Astrocyte (in vitro differentiated cells and primary cell): ENCODE data around the gene TRIM67. TPM values are rescaled to one million over a fixed set of nuclear protein-coding genes. Genes with fewer than 3 reads are reported as not detected.

ENCODE experiments used
- DNase-seq: peaks from one replicate; pipeline ENCODE4 v3.0.0-alpha.2; 2010; ENCODE audit warnings: low read depth
- FAIRE-seq: peaks from 2 replicates; lab custom pipeline; 2011; peaks lifted over from hg19 to GRCh38; lab: Jason Lieb, UNC
- H2AFZ ChIP-seq: 2 replicates; pipeline ENCODE4 v1.6.0; 2012; ENCODE audit warnings: low read depth, low read length, inconsistent platforms
- H3K27ac ChIP-seq: 2 replicates; pipeline ENCODE4 v1.5.1; 2011; ENCODE audit warnings: low read depth, low read length, inconsistent platforms
- H3K27me3 ChIP-seq: 2 replicates; pipeline ENCODE4 v1.6.0; 2011; ENCODE audit warnings: low read length, inconsistent platforms; ENCODE audit not compliant: insufficient read depth
- H3K36me3 ChIP-seq: 2 replicates; pipeline ENCODE4 v1.5.1; 2011; ENCODE audit warnings: low read length, inconsistent platforms; ENCODE audit not compliant: insufficient read depth
- H3K4me1 ChIP-seq: 2 replicates; pipeline ENCODE4 v1.5.1; 2011; ENCODE audit warnings: low read length, inconsistent platforms; ENCODE audit not compliant: insufficient read depth
- H3K4me2 ChIP-seq: 2 replicates; pipeline ENCODE4 v1.6.0; 2012; ENCODE audit warnings: low read length, inconsistent platforms
- H3K4me3 ChIP-seq: 2 replicates; pipeline ENCODE4 v1.5.1; 2011; ENCODE audit warnings: low read depth, mild to moderate bottlenecking, low read length, inconsistent platforms; ENCODE audit not compliant: insufficient read depth
- H3K79me2 ChIP-seq: 2 replicates; pipeline ENCODE4 v1.6.0; 2012; ENCODE audit warnings: mild to moderate bottlenecking, low read length, inconsistent platforms; ENCODE audit not compliant: insufficient read depth
- H3K9ac ChIP-seq: 2 replicates; pipeline ENCODE4 v1.6.0; 2012; ENCODE audit warnings: mild to moderate bottlenecking, low read length, inconsistent platforms
- H3K9me3 ChIP-seq: 2 replicates; pipeline ENCODE4 v1.5.1; 2012; ENCODE audit warnings: low read depth, mild to moderate bottlenecking, low read length, inconsistent platforms; ENCODE audit not compliant: insufficient read depth
- H4K20me1 ChIP-seq: 2 replicates; pipeline ENCODE4 v1.6.0; 2012; ENCODE audit warnings: low read length, inconsistent platforms; ENCODE audit not compliant: insufficient read depth
- H3K27ac Mint-ChIP-seq: one replicate; pipeline ENCODE4 v1.8.0; 2021; ENCODE audit warnings: mild to moderate bottlenecking, mixed read lengths; ENCODE audit not compliant: unreplicated experiment
- H3K27me3 Mint-ChIP-seq: one replicate; pipeline ENCODE4 v1.8.0; 2021; ENCODE audit warnings: low read depth, mixed read lengths; ENCODE audit not compliant: unreplicated experiment
- H3K36me3 Mint-ChIP-seq: one replicate; pipeline ENCODE4 v1.8.0; 2021; ENCODE audit warnings: low read depth, mixed read lengths; ENCODE audit not compliant: unreplicated experiment
- H3K4me1 Mint-ChIP-seq: one replicate; pipeline ENCODE4 v1.8.0; 2021; ENCODE audit warnings: low read depth, mixed read lengths; ENCODE audit not compliant: unreplicated experiment
- H3K4me3 Mint-ChIP-seq: one replicate; pipeline ENCODE4 v1.8.0; 2021; ENCODE audit warnings: mild to moderate bottlenecking, moderate library complexity, mixed read lengths; ENCODE audit not compliant: unreplicated experiment
- H3K9me3 Mint-ChIP-seq: one replicate; pipeline ENCODE4 v1.8.0; 2021; ENCODE audit warnings: mild to moderate bottlenecking, mixed read lengths; ENCODE audit not compliant: unreplicated experiment
- EZH2 ChIP-seq: IDR thresholded peaks from 2 replicates; pipeline ENCODE4 v1.6.1; 2012; ENCODE audit warnings: mild to moderate bottlenecking, low read length, inconsistent platforms; ENCODE audit not compliant: insufficient read depth
- total RNA-seq: library from RNA; stranded (reverse); gene quantifications from 2 replicates; pipeline ENCODE4 v1.2.1, GENCODE V29; 2021
- TF ChIP-seq, protein P1 (sequence below): IDR thresholded peaks from 2 replicates; pipeline ENCODE4 v1.5.1; 2011; ENCODE audit warnings: low read depth, mild to moderate bottlenecking, inconsistent platforms, low read length, moderate library complexity; ENCODE audit not compliant: insufficient read depth

TRIM67 gene
- total RNA-seq, 1 donor from 2014 or later, result 0.89 TPM

DNA sequence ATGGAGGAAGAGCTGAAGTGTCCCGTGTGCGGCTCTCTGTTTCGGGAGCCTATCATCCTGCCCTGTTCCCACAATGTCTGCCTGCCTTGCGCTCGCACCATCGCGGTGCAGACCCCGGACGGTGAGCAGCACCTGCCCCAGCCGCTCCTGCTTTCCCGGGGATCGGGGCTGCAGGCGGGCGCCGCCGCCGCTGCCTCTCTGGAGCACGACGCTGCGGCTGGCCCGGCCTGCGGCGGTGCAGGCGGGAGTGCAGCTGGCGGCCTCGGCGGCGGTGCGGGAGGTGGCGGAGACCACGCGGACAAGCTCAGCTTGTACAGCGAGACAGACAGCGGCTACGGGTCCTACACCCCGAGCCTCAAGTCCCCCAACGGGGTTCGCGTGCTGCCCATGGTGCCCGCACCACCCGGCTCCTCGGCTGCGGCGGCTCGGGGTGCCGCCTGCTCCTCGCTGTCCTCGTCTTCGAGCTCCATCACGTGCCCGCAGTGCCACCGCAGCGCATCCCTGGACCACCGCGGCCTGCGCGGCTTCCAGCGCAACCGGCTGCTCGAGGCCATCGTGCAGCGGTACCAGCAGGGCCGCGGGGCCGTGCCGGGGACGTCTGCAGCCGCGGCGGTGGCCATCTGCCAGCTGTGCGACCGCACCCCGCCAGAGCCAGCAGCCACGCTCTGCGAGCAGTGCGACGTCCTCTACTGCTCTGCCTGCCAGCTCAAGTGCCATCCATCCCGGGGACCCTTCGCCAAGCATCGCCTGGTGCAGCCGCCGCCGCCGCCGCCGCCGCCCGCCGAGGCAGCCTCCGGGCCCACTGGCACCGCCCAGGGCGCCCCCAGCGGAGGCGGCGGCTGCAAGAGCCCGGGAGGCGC, 1.3 kb downstream of the TRIM67 start:
- Histone ChIP-seq H3K36me3 (no peaks in the 10 kb centered on the region), H3K4me3 (peak overlapping the region; percentile 53), H3K4me1 (peaks cover 15% of the 10 kb centered on the region), H3K4me2 (peak overlapping the region; percentile 94), H3K9ac (no peak overlapping the region), H3K27ac (no peak overlapping the region), H3K27me3 (peaks cover 21% of the 10 kb centered on the region), H3K79me2 (no peaks in the 10 kb centered on the region), H3K9me3 (no peaks in the 10 kb centered on the region), H4K20me1 (no peaks in the 10 kb centered on the region), H2AFZ (peak overlapping the region; percentile 51)
- Mint-ChIP-seq H3K27me3 (peaks cover 36% of the 10 kb centered on the region), H3K9me3 (no peaks in the 10 kb centered on the region), H3K4me3 (peak overlapping the region; percentile 34), H3K27ac (no peak overlapping the region), H3K4me1 (peaks cover 11% of the 10 kb centered on the region), H3K36me3 (no peaks in the 10 kb centered on the region)
- TF ChIP-seq EZH2, result peak; percentile 99
- TF ChIP-seq, protein P1, sequence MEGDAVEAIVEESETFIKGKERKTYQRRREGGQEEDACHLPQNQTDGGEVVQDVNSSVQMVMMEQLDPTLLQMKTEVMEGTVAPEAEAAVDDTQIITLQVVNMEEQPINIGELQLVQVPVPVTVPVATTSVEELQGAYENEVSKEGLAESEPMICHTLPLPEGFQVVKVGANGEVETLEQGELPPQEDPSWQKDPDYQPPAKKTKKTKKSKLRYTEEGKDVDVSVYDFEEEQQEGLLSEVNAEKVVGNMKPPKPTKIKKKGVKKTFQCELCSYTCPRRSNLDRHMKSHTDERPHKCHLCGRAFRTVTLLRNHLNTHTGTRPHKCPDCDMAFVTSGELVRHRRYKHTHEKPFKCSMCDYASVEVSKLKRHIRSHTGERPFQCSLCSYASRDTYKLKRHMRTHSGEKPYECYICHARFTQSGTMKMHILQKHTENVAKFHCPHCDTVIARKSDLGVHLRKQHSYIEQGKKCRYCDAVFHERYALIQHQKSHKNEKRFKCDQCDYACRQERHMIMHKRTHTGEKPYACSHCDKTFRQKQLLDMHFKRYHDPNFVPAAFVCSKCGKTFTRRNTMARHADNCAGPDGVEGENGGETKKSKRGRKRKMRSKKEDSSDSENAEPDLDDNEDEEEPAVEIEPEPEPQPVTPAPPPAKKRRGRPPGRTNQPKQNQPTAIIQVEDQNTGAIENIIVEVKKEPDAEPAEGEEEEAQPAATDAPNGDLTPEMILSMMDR, result no peak
- FAIRE-seq, result no peak
- no peak for DNase-seq

DNA sequence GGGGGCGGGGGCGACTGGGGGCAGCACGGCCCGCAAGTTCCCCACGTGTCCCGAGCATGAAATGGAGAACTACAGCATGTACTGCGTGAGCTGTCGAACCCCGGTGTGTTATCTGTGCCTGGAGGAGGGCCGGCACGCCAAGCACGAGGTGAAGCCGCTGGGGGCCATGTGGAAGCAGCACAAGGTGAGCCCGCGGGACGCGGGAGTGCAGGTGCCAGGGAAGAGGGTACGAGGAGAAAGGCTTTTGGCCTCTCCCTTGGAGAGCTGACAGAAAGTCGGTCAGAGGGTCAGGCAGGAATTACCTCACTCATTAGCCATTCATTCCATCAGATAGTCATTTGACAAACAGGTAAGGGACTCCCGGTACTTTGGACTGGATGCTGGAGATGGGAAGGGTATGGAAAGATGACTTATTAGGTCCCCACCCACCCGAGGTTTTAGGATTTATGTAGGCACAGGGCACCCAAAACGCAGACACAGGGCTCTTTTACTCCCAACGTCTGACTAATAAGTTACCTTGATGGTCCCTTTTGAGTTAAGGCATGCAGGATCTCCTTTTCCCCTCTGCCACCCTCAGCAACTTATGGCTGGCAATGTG, 2.1 kb downstream of the TRIM67 start:
- no peaks in the 10 kb centered on the region for H3K9me3 Mint-ChIP-seq

More for the DNA sequence above, 2.1 kb downstream of the TRIM67 start:
- H3K27me3 ChIP-seq, result peaks cover 21% of the 10 kb centered on the region
- TF ChIP-seq EZH2, result no peak
- TF ChIP-seq, protein P1, result no peak
- H3K4me3 ChIP-seq, result no peak overlapping the region
- peaks cover 15% of the 10 kb centered on the region for H3K4me1 ChIP-seq
- FAIRE-seq (no peak), DNase-seq (no peak)
- no peak overlapping the region for H3K27ac Mint-ChIP-seq
- H4K20me1 ChIP-seq, result no peaks in the 10 kb centered on the region
- peak overlapping the region; percentile 69 for H3K4me3 Mint-ChIP-seq
- no peaks in the 10 kb centered on the region for H3K9me3 ChIP-seq
- H3K36me3 Mint-ChIP-seq, result no peaks in the 10 kb centered on the region
- H3K27ac ChIP-seq, result no peak overlapping the region
- H3K4me1 Mint-ChIP-seq, result peaks cover 11% of the 10 kb centered on the region
- no peaks in the 10 kb centered on the region for H3K79me2 ChIP-seq
- H3K27me3 Mint-ChIP-seq, result peaks cover 37% of the 10 kb centered on the region
- no peak overlapping the region for H2AFZ ChIP-seq
- H3K9ac ChIP-seq, result no peak overlapping the region
- no peaks in the 10 kb centered on the region for H3K36me3 ChIP-seq
- H3K4me2 ChIP-seq, result no peak overlapping the region
